ENCODE data around the gene IL22RA1.
A peak's percentile ranks its signal among the peaks of the same experiment; 100 is the strongest.

The IL22RA1 gene

DNA sequence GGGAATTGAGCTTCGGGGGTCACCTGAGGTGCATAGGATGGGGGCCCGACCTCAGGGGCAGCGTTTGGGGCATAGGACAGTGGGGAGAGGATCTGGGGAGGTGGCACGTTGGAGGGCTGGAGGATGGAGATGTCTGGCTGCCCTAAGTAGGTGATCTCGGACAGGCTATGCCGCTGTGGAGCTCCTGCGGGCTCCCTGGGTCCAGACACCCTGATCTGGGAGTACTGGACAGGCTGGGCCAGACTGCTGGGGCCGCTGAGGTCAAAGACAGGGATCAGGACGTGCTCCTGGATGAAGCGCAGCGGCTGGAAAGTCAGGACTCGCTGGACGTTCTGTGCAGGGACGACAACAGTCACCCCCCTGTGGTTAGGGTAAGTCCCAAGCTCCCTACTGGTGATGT, 21.5 kb downstream of the IL22RA1 start:
- DNase-seq (ENCODE audit: low spot score in 2 of 2) = no peak
- H3K27me3 ChIP-seq (ENCODE audit: low read depth) = 0 out of 2 replicates have a peak, but pooled peaks cover 2% of the 10 kb centered on the region
- in situ Hi-C loops (cut with MboI; ENCODE audit: low sequenced_read_pairs) = no loop called here
- H3K4me3 ChIP-seq = no peak overlapping the region
- H3K36me3 ChIP-seq (replicated peaks) = no peaks in the 10 kb centered on the region
- no peaks in the 10 kb centered on the region for H3K9me3 ChIP-seq
- H3K4me1 ChIP-seq = no peaks in the 10 kb centered on the region

- Histone ChIP-seq H3K27me3 (ENCODE audit: low read depth) (peaks cover 2% of the 10 kb centered on the region; the same call in 1 of the 2 replicates), H3K9me3 (no peaks in the 10 kb centered on the region), H3K4me1 (no peaks in the 10 kb centered on the region), H3K36me3 (replicated peaks) (no peaks in the 10 kb centered on the region), H3K4me3 (no peak overlapping the region)
- DNase-seq (ENCODE audit: low spot score in 2 of 2) = no peak
- in situ Hi-C loops (cut with MboI; ENCODE audit: low sequenced_read_pairs) = no loop called here
Measured at GRCh38 chr1:24120965-24121364, 22.0 kb downstream of the IL22RA1 start.

DNA sequence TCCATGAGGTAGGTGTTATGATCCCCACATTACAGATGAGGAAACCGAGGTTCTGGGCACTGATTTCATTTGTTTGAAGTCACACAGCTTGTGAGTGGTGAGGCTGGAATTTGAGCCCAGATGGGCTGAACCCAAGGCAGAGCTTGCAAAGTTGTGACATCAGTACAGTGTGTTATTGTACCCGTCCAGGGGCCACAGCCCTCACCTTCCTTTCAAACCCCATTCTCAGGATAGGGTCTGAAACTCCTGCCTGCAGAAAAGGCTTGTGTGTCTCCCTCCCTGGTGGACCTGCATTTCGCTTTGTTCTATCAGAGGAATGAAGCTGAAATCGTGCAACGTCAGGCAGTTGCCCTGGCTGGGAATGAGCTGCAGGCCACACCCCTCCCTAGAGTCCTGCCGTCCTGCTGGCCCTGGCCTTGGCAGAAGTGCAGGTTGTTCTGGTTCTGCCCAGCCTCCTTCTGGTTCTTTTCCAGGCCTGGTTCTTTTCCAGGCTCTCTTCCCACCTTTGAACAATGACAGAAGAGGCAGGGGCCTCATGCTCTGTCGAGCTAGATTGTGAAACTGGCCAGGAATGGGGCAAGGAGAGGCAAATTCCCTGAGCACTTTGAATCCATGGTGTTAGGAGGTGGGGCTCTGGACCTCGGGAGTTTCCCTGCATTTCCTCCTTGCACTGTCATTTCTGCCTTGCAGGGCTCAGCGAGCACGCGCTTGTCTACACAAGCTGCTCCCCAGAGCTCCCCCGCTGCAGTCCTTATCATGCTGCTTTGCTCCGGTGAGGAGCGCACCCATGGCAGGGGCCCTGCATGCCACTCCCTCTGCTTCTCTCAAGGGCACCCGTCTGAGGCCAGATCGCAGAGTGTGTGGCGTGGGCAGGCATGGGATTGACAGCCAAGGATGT, 22.8 kb downstream of the IL22RA1 start:
- Histone ChIP-seq H3K36me3 (replicated peaks) (no peaks in the 10 kb centered on the region), H3K4me3 (no peak overlapping the region), H3K9me3 (no peaks in the 10 kb centered on the region), H3K27me3 (ENCODE audit: low read depth) (peaks cover 2% of the 10 kb centered on the region; the same call in 1 of the 2 replicates), H3K4me1 (no peaks in the 10 kb centered on the region)
- in situ Hi-C loops (cut with MboI; ENCODE audit: low sequenced_read_pairs) = no loop called here
- DNase-seq (ENCODE audit: low spot score in 2 of 2) = no peak

DNA sequence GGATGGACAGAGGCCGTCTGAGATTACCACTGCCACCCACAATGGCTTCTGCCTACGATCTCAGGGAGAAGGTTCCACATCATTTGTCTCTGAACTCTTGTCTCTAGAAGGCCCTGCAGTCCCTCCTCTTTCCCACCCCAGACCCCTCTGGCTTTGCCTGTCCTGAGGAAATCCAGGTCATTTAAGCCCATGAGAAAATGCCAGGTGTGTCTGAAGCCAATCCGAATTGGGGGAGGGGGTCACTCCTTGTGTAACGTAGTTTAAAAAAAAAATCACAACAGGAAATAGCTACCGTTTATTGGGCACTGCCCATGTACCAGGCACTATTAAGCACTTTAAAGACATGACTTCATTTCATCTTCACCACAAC, 23.5 kb downstream of the IL22RA1 start:
- no peaks in the 10 kb centered on the region for H3K36me3 ChIP-seq (replicated peaks)
- no peaks in the 10 kb centered on the region for H3K9me3 ChIP-seq
- in situ Hi-C loops (cut with MboI; ENCODE audit: low sequenced_read_pairs) = no loop called here
- no peak for DNase-seq (ENCODE audit: low spot score in 2 of 2)
- H3K27me3 ChIP-seq (ENCODE audit: low read depth) = peaks cover 2% of the 10 kb centered on the region; the same call in 1 of the 2 replicates
- H3K4me3 ChIP-seq = no peak overlapping the region
- H3K4me1 ChIP-seq = no peaks in the 10 kb centered on the region

GRCh38 chr1:24118410-24119242, 24.3 kb downstream of the IL22RA1 start:
- no peak for DNase-seq (ENCODE audit: low spot score in 2 of 2)
- no peaks in the 10 kb centered on the region for H3K36me3 ChIP-seq (replicated peaks)
- H3K27me3 ChIP-seq (ENCODE audit: low read depth) = peaks cover 2% of the 10 kb centered on the region; the same call in 1 of the 2 replicates
- no peaks in the 10 kb centered on the region for H3K4me1 ChIP-seq
- H3K9me3 ChIP-seq = no peaks in the 10 kb centered on the region
- in situ Hi-C loops (cut with MboI; ENCODE audit: low sequenced_read_pairs) = no loop called here
- no peak overlapping the region for H3K4me3 ChIP-seq

GRCh38 chr1:24117722-24118409, 25.1 kb downstream of the IL22RA1 start:
- H3K4me3 ChIP-seq = no peak overlapping the region
- no peaks in the 10 kb centered on the region for H3K36me3 ChIP-seq (replicated peaks)
- in situ Hi-C loops (cut with MboI; ENCODE audit: low sequenced_read_pairs) = no loop called here
- DNase-seq (ENCODE audit: low spot score in 2 of 2) = no peak
- H3K9me3 ChIP-seq = no peaks in the 10 kb centered on the region
- H3K27me3 ChIP-seq (ENCODE audit: low read depth) = peaks cover 2% of the 10 kb centered on the region; the same call in 1 of the 2 replicates
- H3K4me1 ChIP-seq = no peaks in the 10 kb centered on the region

DNA sequence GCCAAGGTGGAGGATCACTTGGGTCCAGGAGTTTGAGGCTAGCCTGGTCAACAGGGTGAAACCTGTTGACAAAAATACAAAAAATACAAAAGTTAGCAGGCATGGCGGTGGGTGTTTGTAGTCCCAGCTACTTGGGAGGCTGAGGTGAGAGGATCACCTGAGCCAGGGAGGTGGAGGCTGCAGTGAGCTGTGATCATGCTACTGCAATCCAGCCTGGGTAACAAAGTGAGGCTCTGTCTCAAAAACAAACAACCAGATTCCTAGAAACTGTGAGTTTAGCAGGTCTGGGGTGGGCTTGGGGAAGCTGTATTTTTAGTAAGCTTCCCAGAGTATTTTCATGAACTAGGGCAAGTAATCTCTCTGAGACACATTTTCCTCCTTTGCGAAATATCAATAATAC, 25.8 kb downstream of the IL22RA1 start:
- no peak for DNase-seq (ENCODE audit: low spot score in 2 of 2)
- in situ Hi-C loops (cut with MboI; ENCODE audit: low sequenced_read_pairs) = no loop called here

DNA sequence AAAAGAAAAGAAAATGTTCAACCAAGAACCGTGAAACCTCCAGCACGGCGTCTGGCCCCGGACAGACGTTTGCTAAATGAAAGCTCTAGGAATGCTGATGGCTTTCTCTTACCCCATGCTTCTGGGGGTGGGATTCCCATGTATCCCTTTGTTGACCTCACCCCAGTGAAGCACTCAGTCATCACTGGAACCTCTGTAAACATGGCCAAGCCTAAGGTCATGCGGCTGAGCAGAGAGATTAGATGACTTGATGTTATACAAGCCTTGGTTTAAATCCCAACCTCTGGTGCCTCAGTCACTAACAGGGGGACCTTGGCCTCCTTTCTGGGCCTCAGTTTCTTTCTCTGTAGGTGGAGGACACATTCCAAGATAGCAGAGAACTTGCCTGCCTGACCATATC, 28.2 kb downstream of the IL22RA1 start:
- Histone ChIP-seq H3K27me3 (ENCODE audit: low read depth) (peaks cover 2% of the 10 kb centered on the region; the same call in 1 of the 2 replicates), H3K9me3 (no peaks in the 10 kb centered on the region), H3K4me1 (peaks cover 4% of the 10 kb centered on the region), H3K4me3 (no peak overlapping the region), H3K36me3 (replicated peaks) (no peaks in the 10 kb centered on the region)
- in situ Hi-C loops (cut with MboI; ENCODE audit: low sequenced_read_pairs) = no loop called here
- DNase-seq (ENCODE audit: low spot score in 2 of 2) = no peak

More for the DNA sequence above, 25.8 kb downstream of the IL22RA1 start:
- Histone ChIP-seq H3K9me3 (no peaks in the 10 kb centered on the region), H3K4me1 (peaks cover 4% of the 10 kb centered on the region), H3K27me3 (ENCODE audit: low read depth) (peaks cover 2% of the 10 kb centered on the region; the same call in 1 of the 2 replicates), H3K36me3 (replicated peaks) (no peaks in the 10 kb centered on the region), H3K4me3 (no peak overlapping the region)

DNA sequence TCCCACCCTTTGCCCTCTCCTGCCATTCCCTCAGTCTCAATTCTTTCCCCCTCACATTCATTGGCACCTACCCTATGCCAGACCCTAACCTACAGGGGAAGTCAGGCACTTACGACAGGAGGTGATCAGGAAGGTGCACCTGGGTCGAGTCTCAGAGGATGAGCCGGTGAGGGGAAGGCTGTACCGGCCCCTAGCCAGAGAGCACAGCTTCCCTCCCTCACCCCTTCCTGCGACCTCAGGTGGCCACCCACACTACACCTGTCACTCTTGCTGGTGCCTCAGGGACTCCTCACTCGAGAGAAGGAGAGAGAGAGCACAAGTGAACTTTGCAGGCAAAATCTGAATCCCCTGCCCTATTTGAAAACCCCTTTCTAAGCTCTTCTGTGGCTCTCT, 29.3 kb downstream of the IL22RA1 start:
- Histone ChIP-seq H3K4me3 (no peak overlapping the region), H3K27me3 (ENCODE audit: low read depth) (peaks cover 2% of the 10 kb centered on the region; the same call in 1 of the 2 replicates), H3K36me3 (replicated peaks) (no peaks in the 10 kb centered on the region), H3K9me3 (no peaks in the 10 kb centered on the region), H3K4me1 (peaks cover 4% of the 10 kb centered on the region)
- DNase-seq (ENCODE audit: low spot score in 2 of 2) = no peak
- in situ Hi-C loops (cut with MboI; ENCODE audit: low sequenced_read_pairs) = no loop called here

- Histone ChIP-seq H3K9me3 (no peaks in the 10 kb centered on the region), H3K27me3 (ENCODE audit: low read depth) (no peaks in the 10 kb centered on the region; the same call in 1 of the 2 replicates), H3K4me3 (peak within 1 kb of the TSS; percentile 8; the same call in 1 of the 2 replicates), H3K4me1 (peaks cover 4% of the 10 kb centered on the region), H3K36me3 (replicated peaks) (no peaks in the 10 kb centered on the region)
- in situ Hi-C loops (cut with MboI; ENCODE audit: low sequenced_read_pairs) = no loop called here
- DNase-seq (ENCODE audit: low spot score in 2 of 2) = peak; percentile 44 to 80
Measured at GRCh38 chr1:24111996-24112779, 30.8 kb downstream of the IL22RA1 start, which contains the start of gene MYOM3. Gene MYOM3 (minus strand): TSS chr1:24112135. CDS start chr1:24108636, 3,499 bp downstream.

- no peaks in the 10 kb centered on the region for H3K36me3 ChIP-seq (replicated peaks)
- in situ Hi-C loops (cut with MboI; ENCODE audit: low sequenced_read_pairs) = no loop called here
- no peak for DNase-seq (ENCODE audit: low spot score in 2 of 2)
- H3K4me1 ChIP-seq = peaks cover 4% of the 10 kb centered on the region
- H3K9me3 ChIP-seq = no peaks in the 10 kb centered on the region
- H3K4me3 ChIP-seq = no peak overlapping the region
- no peaks in the 10 kb centered on the region; the same call in 1 of the 2 replicates for H3K27me3 ChIP-seq (ENCODE audit: low read depth)
Measured at GRCh38 chr1:24111262-24111995, 31.5 kb downstream of the IL22RA1 start.

DNA sequence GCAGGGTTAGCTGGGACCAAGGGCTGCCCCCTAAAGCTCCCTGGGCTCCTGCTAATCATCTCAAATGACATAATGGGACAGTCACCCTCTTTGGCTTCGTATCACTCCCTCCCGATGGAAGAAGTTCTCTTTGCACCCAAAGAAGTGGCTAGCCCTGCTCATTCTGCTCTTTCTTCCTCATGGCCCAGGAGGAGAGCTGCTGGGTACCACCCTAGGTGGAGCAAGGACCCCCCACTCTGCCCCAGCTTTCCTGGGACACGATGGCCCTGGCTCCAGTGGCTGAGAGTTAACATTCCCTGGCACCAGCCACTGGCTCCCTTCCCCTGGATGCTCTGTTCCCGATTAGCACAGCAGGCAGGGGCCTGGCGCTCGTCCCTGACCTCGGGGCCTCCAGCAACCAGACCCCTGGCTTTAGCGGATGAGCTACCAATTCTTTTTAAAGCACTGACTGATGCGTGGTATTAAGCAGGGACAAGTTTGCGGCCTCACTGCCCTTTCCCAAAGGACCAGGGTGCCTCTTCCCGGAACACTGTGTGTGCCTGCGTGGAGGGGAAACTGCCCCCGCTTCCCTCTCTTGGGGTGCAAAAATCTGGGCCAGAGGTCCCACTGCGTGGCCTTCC, 32.2 kb downstream of the IL22RA1 start:
- Histone ChIP-seq H3K4me1 (peaks cover 4% of the 10 kb centered on the region), H3K27me3 (ENCODE audit: low read depth) (no peaks in the 10 kb centered on the region), H3K36me3 (replicated peaks) (no peaks in the 10 kb centered on the region), H3K9me3 (no peaks in the 10 kb centered on the region), H3K4me3 (no peak overlapping the region)
- in situ Hi-C loops (cut with MboI; ENCODE audit: low sequenced_read_pairs) = no loop called here
- no peak for DNase-seq (ENCODE audit: low spot score in 2 of 2)

Measured in HAP-1 (cell line).